ENCODE measurements around the gene SOX4.
"Not testable (repeated sequence)": the region's sequence is repeated elsewhere in the genome, so short reads cannot be mapped to it uniquely, and the experiment has no call there.

SOX4 gene
- 11.8 to 18.0 reads per million in 2 donors for total RNA-seq

GRCh38 chr6:21593412-21593926 lies at the start of gene SOX4:
SOX4 (plus strand) TSS chr6:21593751; CDS start chr6:21594535, 784 bp downstream.
- peak in 4 of 5 experiments; percentile 13 to 90 (median 47) for DNase-seq

- DNase-seq, result not testable (repeated sequence)
These were observed 41.3 kb upstream of the SOX4 start for GRCh38 chr6:21552286-21552685.

DNA sequence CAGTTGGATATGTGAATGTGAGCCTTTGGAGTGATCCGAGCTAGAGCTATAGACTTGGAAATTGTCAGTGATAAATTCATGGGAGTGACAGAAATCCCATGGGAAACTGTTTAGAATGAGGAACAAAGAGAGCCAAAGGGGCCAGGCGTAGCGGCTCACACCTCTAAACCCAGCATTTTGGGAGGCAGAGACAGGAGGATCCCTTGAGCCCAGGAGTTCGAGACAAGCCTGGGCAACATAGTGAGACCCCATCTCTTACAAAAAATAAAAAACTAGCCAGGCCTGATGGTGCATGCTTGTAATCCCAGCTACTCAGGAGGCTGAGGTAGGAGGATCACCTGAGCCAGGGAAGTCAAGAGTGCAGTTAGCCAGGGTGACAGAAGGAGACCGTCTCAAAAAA lies 39.3 kb upstream of the SOX4 start:
- DNase-seq, result no peak

- no peak for DNase-seq
These were observed 38.4 kb upstream of the SOX4 start for GRCh38 chr6:21555197-21555596.

DNA sequence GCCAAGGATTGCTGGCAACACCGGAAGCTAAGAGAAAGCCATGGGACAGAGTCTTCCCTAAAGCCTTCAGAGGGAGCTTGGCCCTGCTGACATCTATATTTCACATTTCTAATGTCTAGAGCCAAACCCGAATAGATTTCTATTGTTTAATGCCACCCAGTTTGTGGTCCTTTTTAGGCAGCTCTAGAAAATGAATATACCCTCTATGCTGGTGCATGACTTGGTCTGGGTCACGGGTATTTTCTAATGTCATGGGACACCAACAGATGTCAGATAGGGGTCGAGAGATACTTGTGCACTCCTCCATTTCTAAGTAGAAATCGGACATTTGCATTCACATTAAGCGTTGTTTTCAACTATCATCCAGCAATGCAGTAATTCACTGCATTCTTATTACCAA lies 37.0 kb upstream of the SOX4 start:
- no peak for DNase-seq

DNA sequence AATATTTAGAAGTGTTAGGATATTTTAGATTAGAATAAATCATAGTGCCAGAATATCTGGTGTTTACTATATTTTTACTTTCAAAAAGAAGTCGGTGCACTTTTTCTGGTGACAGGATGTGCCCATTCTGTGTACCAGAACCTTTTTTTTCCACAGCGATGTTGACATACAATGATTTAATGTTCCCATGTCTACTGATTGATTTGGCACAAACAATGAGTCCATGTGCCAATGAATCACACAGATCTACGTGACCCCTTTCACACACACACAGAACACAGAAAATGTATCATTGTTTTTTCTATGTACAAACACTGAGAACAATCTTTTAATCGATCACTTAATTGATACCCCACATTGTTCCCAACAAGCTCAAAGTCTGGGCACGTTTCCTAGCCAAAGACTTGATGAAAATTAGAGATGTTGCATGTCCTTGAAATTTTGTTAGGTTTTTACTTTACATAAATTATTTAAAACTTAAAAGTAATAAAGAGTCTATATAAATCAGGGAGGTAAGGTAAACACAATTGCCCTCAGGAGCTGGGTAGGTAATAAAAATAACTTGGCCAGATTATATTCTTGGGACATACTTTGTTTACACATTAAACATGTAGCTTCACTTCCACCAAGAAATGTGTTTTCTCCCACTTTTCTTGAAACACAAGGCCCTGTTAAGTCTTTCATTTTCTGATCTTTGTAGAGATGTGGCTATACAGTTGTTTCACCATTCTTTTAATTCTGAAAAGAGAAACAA lies 36.4 kb upstream of the SOX4 start:
- DNase-seq, result no peak

- DNase-seq, result no peak
These were observed 34.3 kb upstream of the SOX4 start for GRCh38 chr6:21559238-21559637.

DNA sequence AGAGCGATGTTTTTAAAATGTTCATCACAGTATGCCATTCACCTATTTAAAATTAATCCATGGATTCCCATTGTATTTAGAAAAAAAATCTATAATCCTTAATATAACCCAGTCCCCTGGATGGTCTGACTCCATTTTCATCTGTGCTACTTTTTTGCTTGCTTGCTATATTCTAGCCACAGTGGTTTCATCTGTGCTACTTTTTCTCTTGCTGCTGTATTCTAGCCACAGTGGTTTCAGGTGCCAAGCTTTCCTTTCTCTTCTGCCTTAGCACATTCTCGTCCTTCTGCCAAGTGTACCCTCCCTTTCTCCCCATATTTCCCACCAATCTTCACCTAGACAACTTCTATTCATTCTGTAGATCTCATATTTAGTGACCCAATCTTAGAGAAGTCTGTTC lies 33.3 kb upstream of the SOX4 start:
- no peak for DNase-seq

DNA sequence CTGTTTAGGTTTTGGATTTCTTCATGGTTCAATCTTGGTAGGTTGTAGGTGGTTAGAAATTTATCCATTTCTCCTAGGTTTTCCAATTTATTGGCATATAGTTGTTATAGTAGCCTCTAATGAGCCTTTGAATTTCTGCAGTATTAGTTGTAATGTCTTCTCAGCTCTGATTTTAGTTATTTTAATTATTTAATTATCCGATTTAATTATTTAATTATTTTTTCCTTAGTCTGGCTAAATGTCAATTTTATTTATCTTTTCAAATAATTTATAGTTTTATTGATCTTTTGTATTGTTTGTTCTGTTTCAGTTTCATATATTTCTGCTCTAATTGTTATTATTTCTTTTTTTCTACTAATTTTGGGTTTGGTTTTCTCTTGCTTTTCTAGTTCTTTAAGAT lies 28.1 kb upstream of the SOX4 start:
- DNase-seq, result no peak

- DNase-seq, result no peak
These were observed 15.0 kb upstream of the SOX4 start for GRCh38 chr6:21578523-21578922.

DNA sequence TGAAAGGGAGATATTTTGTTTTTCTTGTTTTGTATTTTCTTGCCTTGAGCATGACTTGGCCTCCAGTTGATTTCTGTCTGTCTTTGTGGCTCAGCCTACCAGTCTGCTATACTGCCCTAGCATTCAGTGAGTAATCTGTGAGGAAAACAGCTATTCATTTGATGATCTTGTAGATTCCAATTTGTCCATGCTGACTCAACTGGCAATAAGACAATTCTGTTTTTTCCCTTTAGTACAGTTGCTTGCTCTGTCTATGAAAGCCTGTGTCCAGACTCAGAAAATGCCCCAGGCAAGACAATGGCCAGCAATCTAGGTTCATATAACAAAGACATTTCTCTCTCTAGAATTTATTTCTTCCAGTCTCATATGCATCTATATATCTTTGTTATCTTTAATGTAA lies 10.9 kb upstream of the SOX4 start:
- no peak for DNase-seq

DNA sequence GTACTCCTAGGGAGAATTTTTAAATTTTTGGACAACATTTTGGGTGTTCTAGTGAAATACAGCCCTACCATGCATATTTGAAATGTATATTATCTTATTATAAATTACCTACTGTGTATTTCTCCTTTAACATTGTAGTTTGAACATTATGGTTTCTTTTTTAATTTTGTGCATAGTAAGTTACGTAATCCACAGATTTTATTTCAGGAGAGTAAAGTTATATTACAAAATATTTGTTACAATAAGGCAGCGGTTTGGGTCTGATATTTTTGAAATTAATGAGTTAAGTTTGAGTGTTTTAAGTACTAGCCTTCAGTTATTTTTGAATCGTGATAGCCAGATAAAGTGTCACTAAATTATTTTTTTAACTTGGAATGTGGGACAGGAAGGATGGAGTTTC lies 7.3 kb upstream of the SOX4 start:
- no peak for DNase-seq

DNA sequence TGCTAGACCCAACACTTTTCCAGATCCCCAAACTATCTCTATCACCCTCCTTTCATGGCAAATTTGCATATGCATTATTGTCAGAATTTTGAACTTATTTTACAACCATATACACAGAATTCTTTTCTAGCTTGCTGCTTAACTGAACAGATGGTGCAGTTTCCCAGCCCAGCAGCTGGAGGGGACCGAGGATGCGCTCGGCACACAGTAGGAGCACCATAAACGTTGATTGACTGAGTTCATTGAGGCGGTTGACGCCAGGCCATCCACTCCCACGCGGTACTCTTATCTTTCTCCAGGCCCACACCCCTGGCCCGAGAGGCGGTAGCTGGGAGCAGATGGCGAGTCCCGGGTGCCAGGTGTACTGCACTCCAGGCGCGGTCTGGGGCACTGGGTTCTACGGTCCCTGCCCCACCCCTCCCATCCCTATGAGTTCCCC lies 6.8 kb upstream of the SOX4 start:
- no peak for DNase-seq

- peak in 1 of 5 experiments; percentile 54 for DNase-seq
These were observed 6.2 kb upstream of the SOX4 start for GRCh38 chr6:21587179-21587960.

- peak in 2 of 5 experiments; percentile 4 to 63 for DNase-seq
These were observed 5.5 kb upstream of the SOX4 start for GRCh38 chr6:21587961-21588480.

DNA sequence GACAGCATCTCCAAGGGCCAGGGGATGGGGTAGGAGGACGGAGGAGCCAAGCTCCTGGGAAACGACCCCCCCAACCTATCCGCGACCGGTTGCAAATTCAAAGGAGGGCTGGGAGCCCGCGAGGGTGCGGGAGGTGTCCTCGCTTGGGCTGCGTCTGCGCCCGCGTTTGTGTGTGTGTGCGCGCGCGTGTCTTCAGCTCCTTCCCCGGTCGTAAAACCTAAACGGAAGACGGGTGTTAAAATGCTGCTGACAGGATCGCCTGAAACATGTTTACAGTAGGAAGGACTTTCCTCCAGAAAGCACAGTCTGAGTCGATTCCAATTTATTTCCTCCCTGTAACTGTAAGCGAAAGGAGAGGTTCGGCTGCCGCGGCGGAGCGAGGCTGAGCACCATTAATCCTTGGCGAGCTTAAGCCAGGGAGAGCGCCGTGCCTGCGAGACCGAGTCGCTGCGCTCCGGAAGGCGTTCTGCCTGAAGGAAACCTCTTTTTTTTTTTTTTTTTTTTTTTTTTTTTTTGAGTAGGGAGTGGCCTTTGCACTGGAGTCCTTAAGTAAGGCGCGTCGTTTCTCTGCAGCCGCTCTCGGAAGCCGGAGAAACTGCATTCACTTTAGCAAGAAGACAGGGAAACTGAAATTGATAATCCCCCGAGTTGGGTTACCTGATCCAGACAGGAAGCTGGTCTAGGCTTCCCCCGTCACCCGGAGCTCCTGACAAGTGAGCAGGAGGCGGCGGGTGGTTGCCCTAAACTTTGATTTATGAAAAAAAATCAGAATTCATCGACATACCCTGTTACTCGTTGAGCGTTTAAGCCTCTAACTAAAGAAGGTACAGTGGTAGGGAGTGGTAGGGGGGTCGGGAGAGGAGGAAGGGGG lies 4.8 kb upstream of the SOX4 start:
- DNase-seq, result peak in 2 of 5 experiments; percentile 15 to 71

DNA sequence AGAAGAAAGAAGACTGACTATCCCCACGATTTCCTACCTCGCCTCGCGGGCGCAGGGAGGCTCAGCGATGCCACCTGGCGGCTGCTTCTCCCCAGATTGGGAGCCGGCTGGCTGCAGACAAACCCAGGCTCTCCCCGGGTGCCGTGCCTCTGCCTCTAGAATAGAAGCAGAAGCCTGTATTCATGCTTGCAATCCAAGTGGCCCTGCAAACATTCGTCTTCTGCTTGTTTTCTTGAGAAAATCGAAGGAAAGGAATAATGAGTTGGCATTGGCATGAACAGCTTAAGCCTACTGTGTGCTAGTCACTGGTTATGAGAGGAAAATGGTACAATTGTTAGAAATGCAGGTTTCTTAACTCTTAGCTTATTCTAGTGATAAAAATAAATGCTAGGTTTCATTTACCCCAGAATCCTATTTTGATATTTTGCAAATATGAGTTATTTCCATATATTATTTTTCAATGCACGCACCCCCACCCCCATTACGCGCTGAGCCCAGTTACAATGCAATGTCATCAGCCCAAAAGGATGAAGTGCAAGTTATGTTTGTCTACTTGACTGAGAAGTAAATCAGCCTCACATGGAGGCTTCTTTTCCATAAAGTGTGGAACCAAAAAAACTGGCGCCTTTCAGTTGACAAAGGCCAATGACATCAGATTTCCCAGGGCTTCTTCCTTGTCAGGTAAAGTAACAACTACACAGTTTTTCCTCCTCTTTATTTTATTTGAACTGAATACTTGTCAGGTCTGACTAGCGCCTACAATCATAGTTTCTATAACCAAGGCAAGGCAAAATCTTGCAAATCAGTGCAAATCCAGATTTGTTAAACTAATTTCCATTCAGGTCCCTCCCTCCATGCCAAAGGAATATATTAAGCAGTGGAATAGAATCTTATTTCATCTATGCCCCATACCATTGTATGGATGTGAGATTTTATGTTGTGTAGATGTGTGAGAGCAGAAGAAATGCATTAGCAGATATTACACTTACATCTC lies 3.9 kb upstream of the SOX4 start:
- peak; percentile 40 to 77 (median 61) for DNase-seq

DNA sequence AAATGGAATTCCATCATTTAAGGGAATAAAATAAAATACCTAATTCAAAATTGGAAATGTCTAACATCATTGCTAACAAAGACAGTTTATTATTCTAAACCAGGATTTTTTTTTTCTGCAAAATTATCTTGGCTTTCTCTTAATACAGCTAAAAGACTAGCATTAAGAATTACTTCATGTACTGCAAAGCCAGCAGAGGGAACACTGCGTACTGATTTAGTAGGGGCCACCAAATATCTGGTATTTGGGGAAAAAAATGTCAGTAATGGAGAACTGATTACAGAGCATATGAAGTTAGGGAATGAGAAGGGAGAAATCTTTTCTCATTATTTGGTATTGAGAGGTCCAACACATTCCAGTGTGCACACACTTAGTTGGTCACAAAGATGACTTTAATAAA lies 3.2 kb upstream of the SOX4 start:
- DNase-seq, result no peak

DNA sequence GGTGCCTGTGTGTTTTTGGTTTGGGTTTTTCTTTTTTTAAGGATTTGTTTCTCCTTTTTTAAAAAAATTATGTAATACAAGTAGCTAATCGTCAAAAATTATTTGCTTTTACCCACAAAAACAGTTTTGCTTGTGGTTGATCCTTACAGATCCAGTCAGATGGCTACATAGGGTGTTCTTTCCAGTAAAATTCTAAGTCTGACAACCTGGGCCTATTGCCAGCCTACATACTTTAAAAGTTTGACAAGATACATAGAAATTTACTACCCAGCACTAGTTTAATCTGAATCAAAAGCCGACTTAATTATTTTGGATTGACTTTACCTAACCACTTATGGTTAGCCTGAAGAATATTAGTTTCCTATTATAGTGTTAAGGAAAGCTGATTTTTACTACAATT lies 2.1 kb upstream of the SOX4 start:
- no peak for DNase-seq

GRCh38 chr6:21592953-21593352 lies 598 bp upstream of the SOX4 start:
- DNase-seq, result no peak

DNA sequence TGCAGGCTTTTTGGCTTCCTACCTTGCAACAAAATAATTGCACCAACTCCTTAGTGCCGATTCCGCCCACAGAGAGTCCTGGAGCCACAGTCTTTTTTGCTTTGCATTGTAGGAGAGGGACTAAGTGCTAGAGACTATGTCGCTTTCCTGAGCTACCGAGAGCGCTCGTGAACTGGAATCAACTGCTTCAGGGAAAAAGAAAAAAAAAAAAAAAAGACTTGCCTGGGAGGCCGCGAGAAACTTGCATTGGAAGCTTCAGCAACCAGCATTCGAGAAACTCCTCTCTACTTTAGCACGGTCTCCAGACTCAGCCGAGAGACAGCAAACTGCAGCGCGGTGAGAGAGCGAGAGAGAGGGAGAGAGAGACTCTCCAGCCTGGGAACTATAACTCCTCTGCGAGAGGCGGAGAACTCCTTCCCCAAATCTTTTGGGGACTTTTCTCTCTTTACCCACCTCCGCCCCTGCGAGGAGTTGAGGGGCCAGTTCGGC lies 420 bp downstream of the SOX4 start:
- peak in 1 of 5 experiments; percentile 50 for DNase-seq
